Parathyroid adenoma (tissue), 2 donors: ENCODE data around the gene SSPN.

Experiments
- H2AFZ ChIP-seq: fragments of 300-600 bp; sonication (generic); one replicate; pipeline ENCODE4 v1.7.0; 2017; ENCODE audit warnings: antibody characterized with exemption, mild to moderate bottlenecking
- H3K27ac ChIP-seq: fragments of 300-600 bp; sonication (generic); one replicate; pipeline ENCODE4 v1.7.0; 2017
- H3K27me3 ChIP-seq: fragments of 300-600 bp; sonication (generic); one replicate; pipeline ENCODE4 v1.7.0; 2017; ENCODE audit warnings: low read length; ENCODE audit not compliant: control insufficient read depth, insufficient read depth
- H3K36me3 ChIP-seq: fragments of 300-600 bp; sonication (generic); one replicate; pipeline ENCODE4 v1.7.0; 2017; ENCODE audit warnings: low read length; ENCODE audit not compliant: control insufficient read depth, insufficient read depth
- H3K4me1 ChIP-seq: fragments of 300-600 bp; sonication (generic); one replicate; pipeline ENCODE4 v1.7.0; 2017; ENCODE audit warnings: control low read depth
- H3K4me2 ChIP-seq: fragments of 300-600 bp; sonication (generic); one replicate; pipeline ENCODE4 v1.7.0; 2017; ENCODE audit warnings: low read length
- H3K4me3 ChIP-seq: fragments of 300-600 bp; sonication (generic); one replicate; pipeline ENCODE4 v1.7.0; 2017; ENCODE audit warnings: low read depth, low read length
- H3K79me2 ChIP-seq: fragments of 300-600 bp; sonication (generic); one replicate; pipeline ENCODE4 v1.7.0; 2017; ENCODE audit warnings: control low read depth
- H3K9ac ChIP-seq: fragments of 300-600 bp; sonication (generic); one replicate; pipeline ENCODE4 v1.7.0; 2017; ENCODE audit warnings: mild to moderate bottlenecking
- H3K9me3 ChIP-seq: fragments of 300-600 bp; sonication (generic); one replicate; pipeline ENCODE4 v1.7.0; 2017; ENCODE audit warnings: low read length; ENCODE audit not compliant: control insufficient read depth
- CTCF ChIP-seq: fragments of 300-600 bp; sonication (generic); IDR thresholded peaks from one replicate; pipeline ENCODE4 v1.7.0; 2017; ENCODE audit warnings: antibody characterized with exemption, mild to moderate bottlenecking
- donor health status: primary hyperparathyroidism.

SSPN gene

GRCh38 chr12:26269562-26270284 is 74.3 kb downstream of the SSPN start:
- Histone ChIP-seq H3K27me3 (no peaks in the 10 kb centered on the region), H3K9me3 (no peaks in the 10 kb centered on the region), H3K4me2 (no peak overlapping the region), H3K9ac (no peak overlapping the region), H2AFZ (no peak overlapping the region), H3K4me1 (peaks cover 3% of the 10 kb centered on the region), H3K4me3 (no peak overlapping the region), H3K79me2 (no peaks in the 10 kb centered on the region), H3K27ac (no peak overlapping the region), H3K36me3 (peaks cover 3% of the 10 kb centered on the region)
- no peak for TF ChIP-seq CTCF

- no peak overlapping the region for H3K4me3 ChIP-seq
- H3K9ac ChIP-seq, result no peak overlapping the region
- H2AFZ ChIP-seq, result no peak overlapping the region
- no peaks in the 10 kb centered on the region for H3K79me2 ChIP-seq
- peaks cover 3% of the 10 kb centered on the region for H3K36me3 ChIP-seq
- no peak for TF ChIP-seq CTCF
- no peaks in the 10 kb centered on the region for H3K27me3 ChIP-seq
- H3K27ac ChIP-seq, result no peak overlapping the region
- H3K9me3 ChIP-seq, result no peaks in the 10 kb centered on the region
- no peak overlapping the region for H3K4me2 ChIP-seq
- peaks cover 3% of the 10 kb centered on the region for H3K4me1 ChIP-seq
Measured at GRCh38 chr12:26271024-26271423, 75.7 kb downstream of the SSPN start.

- H3K27ac ChIP-seq, result no peak overlapping the region
- H3K9me3 ChIP-seq, result no peaks in the 10 kb centered on the region
- H3K4me1 ChIP-seq, result peaks cover 3% of the 10 kb centered on the region
- no peak overlapping the region for H3K4me2 ChIP-seq
- H3K4me3 ChIP-seq, result no peak overlapping the region
- H3K9ac ChIP-seq, result no peak overlapping the region
- no peaks in the 10 kb centered on the region for H3K79me2 ChIP-seq
- H2AFZ ChIP-seq, result no peak overlapping the region
- TF ChIP-seq CTCF, result no peak
- H3K27me3 ChIP-seq, result no peaks in the 10 kb centered on the region
- H3K36me3 ChIP-seq, result peaks cover 1% of the 10 kb centered on the region
Measured at GRCh38 chr12:26271889-26272492, 76.6 kb downstream of the SSPN start.

- no peaks in the 10 kb centered on the region for H3K36me3 ChIP-seq
Measured at GRCh38 chr12:26272851-26273250, 77.5 kb downstream of the SSPN start.

More at GRCh38 chr12:26272851-26273250, 77.5 kb downstream of the SSPN start:
- Histone ChIP-seq H3K27me3 (no peaks in the 10 kb centered on the region), H3K9ac (no peak overlapping the region), H3K27ac (no peak overlapping the region), H2AFZ (no peak overlapping the region), H3K4me1 (peaks cover 3% of the 10 kb centered on the region), H3K79me2 (no peaks in the 10 kb centered on the region), H3K9me3 (no peaks in the 10 kb centered on the region), H3K4me3 (no peak overlapping the region), H3K4me2 (no peak overlapping the region)
- TF ChIP-seq CTCF, result no peak
